PFSK-1 (cell line): Measurements from ENCODE around the gene PLB1.

Source experiments
- FOXP2 ChIP-seq: optimal IDR thresholded peaks from 2 replicates; pipeline ENCODE3; 2011; ENCODE audit warnings: borderline replicate concordance, control low read depth, inconsistent platforms; ENCODE audit not compliant: insufficient read depth; ENCODE audit errors: extremely low read length, extremely low read depth
- POLR2AphosphoS5 ChIP-seq: IDR thresholded peaks from 2 replicates; pipeline ENCODE4 v1.6.1; 2012; ENCODE audit warnings: low read depth, mild to moderate bottlenecking, control low read depth, low read length, moderate library complexity
- SIN3A ChIP-seq: IDR thresholded peaks from 2 replicates; pipeline ENCODE4 v1.6.1; 2012; ENCODE audit warnings: mild to moderate bottlenecking, low read length, moderate library complexity, borderline replicate concordance; ENCODE audit not compliant: insufficient read depth
- TAF1 ChIP-seq: IDR thresholded peaks from 2 replicates; pipeline ENCODE4 v1.6.1; 2012; ENCODE audit warnings: low read length, control low read depth, borderline replicate concordance; ENCODE audit not compliant: insufficient read depth
- TF ChIP-seq, protein P1 (sequence below), 2 experiments: IDR thresholded peaks; 2 replicates each; pipeline versions ENCODE4 v1.6.1 to v1.8.0; 2011 to 2012; ENCODE audit warnings: low read depth in 2 of 2, low read length in 2 of 2, control low read depth in 1 of 2, inconsistent platforms in 1 of 2, mild to moderate bottlenecking in 1 of 2, moderate library complexity in 1 of 2; ENCODE audit not compliant: insufficient read depth in 1 of 2

Gene PLB1

DNA sequence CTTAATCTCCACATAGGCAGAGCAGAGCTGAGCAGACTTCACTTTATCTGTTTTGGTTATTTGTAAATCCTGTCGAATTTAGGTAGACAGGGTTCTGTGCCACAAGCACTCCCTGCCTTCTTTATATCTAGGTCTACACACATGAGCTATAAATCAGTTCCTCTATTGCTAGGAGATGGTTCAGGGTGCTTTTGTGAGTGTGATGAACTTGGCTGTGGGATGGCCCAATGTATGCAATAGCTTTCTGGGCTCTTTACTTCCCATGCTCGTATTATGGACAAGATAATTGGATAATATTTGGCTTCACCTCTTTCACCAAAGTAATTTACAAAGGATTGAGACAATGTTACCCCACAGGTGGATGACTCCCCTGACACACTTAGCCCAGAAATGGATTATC lies 72.2 kb downstream of the PLB1 start:
- TF ChIP-seq SIN3A, result no peak
- TF ChIP-seq TAF1, result no peak
- TF ChIP-seq FOXP2, result no peak

DNA sequence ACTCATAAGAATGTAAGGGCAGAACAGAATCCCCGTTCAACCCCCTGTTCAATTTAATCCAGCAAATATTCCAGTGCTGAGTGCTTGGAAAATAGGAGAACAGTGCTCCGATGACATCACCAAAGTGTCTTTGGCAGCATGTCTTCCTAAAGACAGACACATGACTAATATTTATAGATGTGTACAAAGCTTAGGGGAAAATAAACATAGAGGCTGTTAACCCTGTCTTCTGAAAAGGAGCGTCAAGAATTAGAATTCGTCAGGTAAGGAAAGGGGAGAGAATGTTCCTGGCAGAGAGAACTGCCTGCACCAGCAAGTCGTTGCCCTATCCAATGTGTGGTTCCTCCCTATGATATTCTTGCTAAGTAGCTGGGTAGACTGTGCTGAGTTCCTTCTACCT lies 72.7 kb downstream of the PLB1 start:
- TF ChIP-seq TAF1, result no peak
- TF ChIP-seq, protein P1, sequence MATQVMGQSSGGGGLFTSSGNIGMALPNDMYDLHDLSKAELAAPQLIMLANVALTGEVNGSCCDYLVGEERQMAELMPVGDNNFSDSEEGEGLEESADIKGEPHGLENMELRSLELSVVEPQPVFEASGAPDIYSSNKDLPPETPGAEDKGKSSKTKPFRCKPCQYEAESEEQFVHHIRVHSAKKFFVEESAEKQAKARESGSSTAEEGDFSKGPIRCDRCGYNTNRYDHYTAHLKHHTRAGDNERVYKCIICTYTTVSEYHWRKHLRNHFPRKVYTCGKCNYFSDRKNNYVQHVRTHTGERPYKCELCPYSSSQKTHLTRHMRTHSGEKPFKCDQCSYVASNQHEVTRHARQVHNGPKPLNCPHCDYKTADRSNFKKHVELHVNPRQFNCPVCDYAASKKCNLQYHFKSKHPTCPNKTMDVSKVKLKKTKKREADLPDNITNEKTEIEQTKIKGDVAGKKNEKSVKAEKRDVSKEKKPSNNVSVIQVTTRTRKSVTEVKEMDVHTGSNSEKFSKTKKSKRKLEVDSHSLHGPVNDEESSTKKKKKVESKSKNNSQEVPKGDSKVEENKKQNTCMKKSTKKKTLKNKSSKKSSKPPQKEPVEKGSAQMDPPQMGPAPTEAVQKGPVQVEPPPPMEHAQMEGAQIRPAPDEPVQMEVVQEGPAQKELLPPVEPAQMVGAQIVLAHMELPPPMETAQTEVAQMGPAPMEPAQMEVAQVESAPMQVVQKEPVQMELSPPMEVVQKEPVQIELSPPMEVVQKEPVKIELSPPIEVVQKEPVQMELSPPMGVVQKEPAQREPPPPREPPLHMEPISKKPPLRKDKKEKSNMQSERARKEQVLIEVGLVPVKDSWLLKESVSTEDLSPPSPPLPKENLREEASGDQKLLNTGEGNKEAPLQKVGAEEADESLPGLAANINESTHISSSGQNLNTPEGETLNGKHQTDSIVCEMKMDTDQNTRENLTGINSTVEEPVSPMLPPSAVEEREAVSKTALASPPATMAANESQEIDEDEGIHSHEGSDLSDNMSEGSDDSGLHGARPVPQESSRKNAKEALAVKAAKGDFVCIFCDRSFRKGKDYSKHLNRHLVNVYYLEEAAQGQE (IDR thresholded peaks at IDR 0.05; ENCODE audit: insufficient read depth in 1 of 2, low read depth in 2 of 2, low read length in 2 of 2), result no peak

DNA sequence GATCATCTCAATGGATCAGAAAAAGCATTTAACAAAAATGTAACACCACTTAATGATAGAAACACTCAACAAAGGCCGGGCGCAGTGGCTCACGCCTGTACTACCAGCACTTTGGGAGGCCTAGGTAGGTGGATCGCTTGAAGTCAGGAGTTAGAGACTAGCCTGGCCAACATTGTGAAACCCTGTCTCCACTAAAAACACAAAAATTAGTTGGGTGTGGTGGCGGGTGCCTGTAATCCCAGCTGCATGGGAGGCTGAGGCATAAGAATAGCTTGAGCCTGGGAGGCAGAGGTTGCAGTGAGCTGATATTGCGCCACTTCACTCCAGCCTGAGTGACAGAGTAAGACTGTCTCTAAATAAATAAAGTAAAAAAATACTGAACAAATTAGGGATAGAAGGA lies 74.6 kb downstream of the PLB1 start:
- TF ChIP-seq POLR2AphosphoS5 (no peak), FOXP2 (no peak), SIN3A (no peak), TAF1 (no peak)
- TF ChIP-seq, protein P1 (IDR thresholded peaks at IDR 0.05; ENCODE audit: insufficient read depth in 1 of 2, low read depth in 2 of 2, low read length in 2 of 2), result no peak

DNA sequence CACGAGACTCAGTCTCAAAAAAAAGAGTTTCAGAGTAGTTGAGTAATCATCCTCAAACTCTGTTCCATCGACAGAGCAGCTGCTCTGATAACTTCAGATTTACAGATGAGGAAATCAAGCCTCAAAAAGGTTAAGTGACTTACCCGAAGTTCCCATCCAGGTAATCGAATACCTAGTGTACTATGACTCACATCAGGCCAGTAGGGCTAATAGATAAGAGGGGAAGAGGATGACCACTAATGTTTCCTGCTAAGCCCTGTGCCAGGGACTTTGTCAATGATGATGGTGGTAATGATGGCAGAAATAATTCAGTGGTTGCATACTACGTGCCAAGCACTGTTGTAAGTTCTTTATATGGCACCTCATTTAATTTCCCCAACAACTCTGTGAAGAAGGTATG lies 80.9 kb downstream of the PLB1 start:
- TF ChIP-seq FOXP2 (no peak), POLR2AphosphoS5 (no peak), SIN3A (no peak), TAF1 (no peak)
- TF ChIP-seq, protein P1 (IDR thresholded peaks at IDR 0.05; ENCODE audit: insufficient read depth in 1 of 2, low read depth in 2 of 2, low read length in 2 of 2), result no peak

- no peak for TF ChIP-seq SIN3A
- TF ChIP-seq, protein P1 (IDR thresholded peaks at IDR 0.05; ENCODE audit: insufficient read depth in 1 of 2, low read depth in 2 of 2, low read length in 2 of 2), result no peak
- no peak for TF ChIP-seq POLR2AphosphoS5
- no peak for TF ChIP-seq FOXP2
- no peak for TF ChIP-seq TAF1
Observed at GRCh38 chr2:28577791-28578680, 82.2 kb downstream of the PLB1 start.
